ENCODE results near the gene FADS2. TPM values are rescaled to one million over a fixed set of nuclear protein-coding genes. Genes with fewer than 3 reads are reported as not detected.

Gene FADS2
- total RNA-seq, 4 donors from 2014 or later = 1.6 to 30.7 (median 12.0) TPM

DNA sequence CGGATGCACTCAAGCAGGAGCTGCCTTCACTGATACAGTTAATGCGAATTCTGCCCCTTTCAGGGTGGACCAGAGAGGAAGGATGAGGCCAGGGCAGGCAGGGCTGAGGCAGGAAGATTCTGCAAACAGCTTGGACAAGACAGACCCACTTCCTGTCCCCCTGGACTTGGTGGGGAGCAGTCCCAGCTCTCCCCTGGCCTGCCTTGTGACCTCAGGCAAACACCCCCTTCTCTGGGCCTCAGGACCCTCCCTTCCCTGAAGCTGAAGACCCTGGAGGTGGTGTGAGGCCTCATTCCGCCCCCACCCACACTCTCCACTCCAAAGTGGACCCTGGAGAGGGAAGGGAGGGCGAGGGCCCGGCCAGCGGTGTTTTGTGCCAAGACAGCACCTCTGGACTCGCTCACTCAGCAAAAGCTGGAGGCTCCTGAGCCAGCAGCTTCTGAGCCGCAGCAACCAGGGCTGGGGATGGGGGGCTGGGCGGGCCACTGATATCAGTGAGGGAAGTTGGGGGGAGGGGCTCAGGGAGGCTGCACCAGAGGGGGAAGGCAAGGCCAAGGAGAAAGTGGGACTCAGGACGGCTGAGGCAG, 80.7 kb downstream of the FADS2 start:
- no peak overlapping the region for H3K27ac ChIP-seq
- peaks cover 0 to 16% (median 0%) of the 10 kb centered on the region in 4 donors for H3K4me1 ChIP-seq
- H3K27me3 ChIP-seq = no peaks in the 10 kb centered on the region
- peaks cover 0 to 13% (median 0%) of the 10 kb centered on the region in 3 donors for H3K36me3 ChIP-seq
- TF ChIP-seq CTCF (IDR thresholded peaks at IDR 0.05) (no peak), POLR2A (IDR thresholded peaks at IDR 0.05) (no peak)
- DNase-seq = peak in 2 of 3 donors; percentile 48 to 62
- H3K4me3 ChIP-seq = no peak overlapping the region
- no peaks in the 10 kb centered on the region for H3K9me3 ChIP-seq

- peak in 1 of 3 donors; percentile 39 for DNase-seq
- Histone ChIP-seq H3K27ac (peak overlapping the region in 1 of 4 donors; percentile 2), H3K36me3 (peaks cover 0 to 9% (median 0%) of the 10 kb centered on the region in 3 donors), H3K4me3 (no peak overlapping the region), H3K9me3 (no peaks in the 10 kb centered on the region), H3K4me1 (peaks cover 0 to 16% (median 0%) of the 10 kb centered on the region in 4 donors), H3K27me3 (no peaks in the 10 kb centered on the region)
- no peak for TF ChIP-seq CTCF (IDR thresholded peaks at IDR 0.05)
- no peak for TF ChIP-seq POLR2A (IDR thresholded peaks at IDR 0.05)
These were observed 82.4 kb downstream of the FADS2 start for GRCh38 chr11:61910187-61911127.

- no peak for TF ChIP-seq POLR2A (IDR thresholded peaks at IDR 0.05)
- no peak for TF ChIP-seq CTCF (IDR thresholded peaks at IDR 0.05)
- no peaks in the 10 kb centered on the region for H3K27me3 ChIP-seq
- H3K9me3 ChIP-seq = no peaks in the 10 kb centered on the region
- no peak overlapping the region for H3K4me3 ChIP-seq
- H3K36me3 ChIP-seq = peaks cover 0 to 3% (median 0%) of the 10 kb centered on the region in 3 donors
- peaks cover 0 to 16% (median 0%) of the 10 kb centered on the region in 4 donors for H3K4me1 ChIP-seq
- DNase-seq = no peak
- H3K27ac ChIP-seq = peak overlapping the region in 2 of 4 donors; percentile 2 to 3
These were observed 83.1 kb downstream of the FADS2 start for GRCh38 chr11:61911128-61911700.

- Histone ChIP-seq H3K27me3 (peaks cover 0 to 1% of the 10 kb centered on the region in 2 donors), H3K27ac (peak overlapping the region in 1 of 4 donors; percentile 3), H3K4me3 (no peak overlapping the region), H3K36me3 (no peaks in the 10 kb centered on the region), H3K9me3 (no peaks in the 10 kb centered on the region), H3K4me1 (peaks cover 0 to 16% (median under 1%) of the 10 kb centered on the region in 4 donors)
- peak in 2 of 3 donors; percentile 42 for DNase-seq
- TF ChIP-seq POLR2A (IDR thresholded peaks at IDR 0.05) (no peak), CTCF (IDR thresholded peaks at IDR 0.05) (no peak)
These were observed 83.8 kb downstream of the FADS2 start for GRCh38 chr11:61911701-61912529.

DNA sequence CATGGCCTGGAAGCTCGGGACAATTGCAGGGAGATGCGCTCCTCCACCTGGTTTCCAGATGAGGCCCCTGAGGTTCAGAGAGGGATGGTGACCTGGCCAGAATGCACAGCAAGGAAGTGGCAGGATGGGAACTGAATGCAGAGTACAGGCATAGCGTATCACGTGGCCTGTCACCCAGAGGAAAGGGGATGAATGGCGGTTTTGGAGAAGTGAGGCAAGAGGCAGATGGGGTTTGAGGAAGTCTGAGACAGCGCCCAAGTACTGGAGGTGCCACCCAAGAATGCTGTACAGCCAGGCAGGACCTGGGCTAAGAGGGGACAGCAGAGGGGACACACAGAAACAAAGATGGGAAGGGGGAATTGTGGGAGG, 84.4 kb downstream of the FADS2 start:
- DNase-seq = peak in 1 of 3 donors; percentile 54
- Histone ChIP-seq H3K36me3 (no peaks in the 10 kb centered on the region), H3K4me1 (peaks cover 0 to 16% (median 3%) of the 10 kb centered on the region in 4 donors), H3K9me3 (no peaks in the 10 kb centered on the region), H3K4me3 (no peak overlapping the region), H3K27ac (no peak overlapping the region), H3K27me3 (peaks cover 0 to 5% of the 10 kb centered on the region in 2 donors)
- TF ChIP-seq POLR2A (IDR thresholded peaks at IDR 0.05) (no peak), CTCF (IDR thresholded peaks at IDR 0.05) (no peak)
